GM12878 (cell line): ENCODE measurements around the gene IQGAP2. TPM values are rescaled to one million over a fixed set of nuclear protein-coding genes. Genes with fewer than 3 reads are reported as not detected.

Experiments
- CEBPB ChIP-seq, 2 experiments: fragments of 150-350 bp in 1 of 2; IDR thresholded peaks; 2 replicates each; pipeline ENCODE4 v1.6.1; 2012 to 2014; ENCODE audit warnings: low read depth in 2 of 2, low read length in 2 of 2, borderline replicate concordance in 1 of 2, inconsistent platforms in 1 of 2
- CREB1 ChIP-seq: IDR thresholded peaks from 2 replicates; pipeline ENCODE4 v1.6.1; 2012; ENCODE audit warnings: low read depth, mild to moderate bottlenecking, inconsistent platforms
- IKZF1 ChIP-seq: fragments of 450-650 bp; conservative IDR thresholded peaks from 2 replicates; pipeline ENCODE4 v1.6.1; 2017; ENCODE audit warnings: antibody characterized with exemption, mild to moderate bottlenecking
- MEF2B ChIP-seq: fragments of 450-650 bp; IDR thresholded peaks from 2 replicates; pipeline ENCODE4 v1.6.1; 2018; ENCODE audit warnings: mild to moderate bottlenecking, moderate library complexity; ENCODE audit not compliant: partially characterized antibody, poor library complexity, severe bottlenecking
- MTA2 ChIP-seq: fragments of 450-650 bp; IDR thresholded peaks from 2 replicates; pipeline ENCODE4 v1.6.1; 2016; ENCODE audit warnings: low read depth, mild to moderate bottlenecking, moderate library complexity
- NFYB ChIP-seq: IDR thresholded peaks from 2 replicates; pipeline ENCODE4 v1.6.1; 2011; ENCODE audit warnings: low read depth, mild to moderate bottlenecking, low read length, improper control_type of control experiment, moderate library complexity; ENCODE audit not compliant: insufficient read depth
- PBX3 ChIP-seq: IDR thresholded peaks from 2 replicates; pipeline ENCODE4 v1.6.1; 2011; ENCODE audit warnings: mild to moderate bottlenecking, low read depth, low read length, moderate library complexity; ENCODE audit not compliant: insufficient replicate concordance
- PML ChIP-seq: IDR thresholded peaks from 2 replicates; pipeline ENCODE4 v1.6.1; 2012; ENCODE audit warnings: low read length, inconsistent platforms
- RAD51 ChIP-seq: fragments of 450-650 bp; IDR thresholded peaks from 2 replicates; pipeline ENCODE4 v1.6.1; 2016; ENCODE audit warnings: moderate library complexity, mild to moderate bottlenecking, inconsistent platforms
- SIN3A ChIP-seq: IDR thresholded peaks from 2 replicates; pipeline ENCODE4 v1.6.1; 2012; ENCODE audit warnings: low read depth, low read length, improper control_type of control experiment
- SMAD1 ChIP-seq: fragments of 450-650 bp; IDR thresholded peaks from 2 replicates; pipeline ENCODE4 v1.6.1; 2018; ENCODE audit warnings: mild to moderate bottlenecking, low read depth; ENCODE audit not compliant: partially characterized antibody
- SMAD5 ChIP-seq: IDR thresholded peaks from 2 replicates; pipeline ENCODE4 v1.6.1; 2016; ENCODE audit warnings: antibody characterized with exemption, low read depth
- TCF7 ChIP-seq: IDR thresholded peaks from 2 replicates; pipeline ENCODE4 v1.6.1; 2014; ENCODE audit warnings: antibody characterized with exemption, borderline replicate concordance
- WRNIP1 ChIP-seq: IDR thresholded peaks from 2 replicates; pipeline ENCODE4 v1.6.1; 2011; ENCODE audit warnings: low read depth, low read length, improper control_type of control experiment, borderline replicate concordance
- polyA plus RNA-seq, 11 experiments: library from polyadenylated mRNA; depleted of rRNA in 4 of 11; unstranded in 6 of 11; stranded (reverse) in 5 of 11; fragments of >200 nt; fragmentation: Nextera tagmentation in 4 of 11; fragmentation: Illumina TruSeq in 1 of 11; extraction: Ambion mirVana in 4 of 11; extraction: Trizol in 1 of 11; gene quantifications; 1 replicate in 1 of 11; 2 replicates in 10 of 11; pipeline versions ENCODE4 v1.2.1 to v1.2.3, GENCODE V29; 2011 to 2016; ENCODE audit warnings: inconsistent platforms in 2 of 11, missing spikeins in 2 of 11, low read depth in 1 of 11
- total RNA-seq, 4 experiments: library from RNA; depleted of rRNA in 3 of 4; stranded (reverse); fragments of >200 nt in 3 of 4; fragmentation: Illumina TruSeq in 1 of 4; extraction: Trizol in 1 of 4; gene quantifications; 2 replicates each; pipeline versions ENCODE4 v1.2.1 to v1.2.3, GENCODE V29; 2013 to 2021
- TF ChIP-seq, protein P1 (sequence below): IDR thresholded peaks from 2 replicates; pipeline ENCODE4 v1.6.1; 2012; ENCODE audit warnings: low read depth, low read length, improper control_type of control experiment
- TF ChIP-seq, protein P2 (sequence below): IDR thresholded peaks from 2 replicates; pipeline ENCODE4 v1.6.1; 2012; ENCODE audit warnings: improper control_type of control experiment, low read depth, low read length; ENCODE audit not compliant: insufficient replicate concordance
- TF ChIP-seq, protein P3 (sequence below): IDR thresholded peaks from 2 replicates; pipeline ENCODE4 v1.6.1; 2012; ENCODE audit warnings: low read length, inconsistent platforms

Gene IQGAP2
- total and polyA plus RNA-seq, 10 of the 15 experiments (the other 5 are each of a cell fraction or from before 2014, with no cell fraction given): 14.5 to 41.4 (median 21.8) TPM

DNA sequence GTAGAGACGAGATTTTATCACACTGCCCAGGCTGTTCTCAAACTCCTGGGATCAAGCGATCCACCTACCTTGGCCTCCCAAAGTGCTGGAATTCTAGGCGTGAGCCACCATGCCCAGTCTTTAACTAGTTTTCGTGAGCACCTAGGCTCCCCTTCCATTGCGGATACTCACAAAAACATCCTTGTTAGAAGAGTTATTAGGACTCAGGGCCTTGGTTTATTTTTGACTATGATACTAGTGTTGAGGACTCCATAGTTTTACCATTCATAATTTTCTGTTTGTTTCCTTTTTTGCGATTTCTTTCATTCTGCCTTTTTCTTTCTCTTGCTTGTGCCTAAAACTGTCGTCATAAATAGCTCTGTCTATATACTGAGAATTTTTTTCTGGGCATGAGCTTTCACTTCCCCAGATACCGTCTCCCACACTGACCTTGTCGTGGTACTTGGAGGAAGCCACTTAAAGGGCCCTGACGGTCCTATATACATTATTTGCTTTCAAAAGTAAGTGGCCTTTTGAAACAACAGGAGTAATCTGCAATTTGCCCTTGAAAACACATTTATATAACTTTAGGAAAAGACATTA lies 318.0 kb downstream of the IQGAP2 start (continued):
- TF ChIP-seq TCF7 (no peak), NFYB (no peak), RAD51 (no peak), PML (no peak), CEBPB (IDR thresholded peaks at IDR 0.05; ENCODE audit: borderline replicate concordance in 1 of 2, low read depth in 2 of 2, low read length in 2 of 2) (no peak), IKZF1 (peak; percentile 81), CREB1 (no peak), PBX3 (no peak), MEF2B (peak; percentile 75), MTA2 (peak; percentile 80), SMAD1 (no peak), WRNIP1 (no peak), SMAD5 (no peak), SIN3A (no peak)
- TF ChIP-seq, protein P1, sequence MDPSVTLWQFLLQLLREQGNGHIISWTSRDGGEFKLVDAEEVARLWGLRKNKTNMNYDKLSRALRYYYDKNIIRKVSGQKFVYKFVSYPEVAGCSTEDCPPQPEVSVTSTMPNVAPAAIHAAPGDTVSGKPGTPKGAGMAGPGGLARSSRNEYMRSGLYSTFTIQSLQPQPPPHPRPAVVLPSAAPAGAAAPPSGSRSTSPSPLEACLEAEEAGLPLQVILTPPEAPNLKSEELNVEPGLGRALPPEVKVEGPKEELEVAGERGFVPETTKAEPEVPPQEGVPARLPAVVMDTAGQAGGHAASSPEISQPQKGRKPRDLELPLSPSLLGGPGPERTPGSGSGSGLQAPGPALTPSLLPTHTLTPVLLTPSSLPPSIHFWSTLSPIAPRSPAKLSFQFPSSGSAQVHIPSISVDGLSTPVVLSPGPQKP: no peak
- TF ChIP-seq, protein P2, sequence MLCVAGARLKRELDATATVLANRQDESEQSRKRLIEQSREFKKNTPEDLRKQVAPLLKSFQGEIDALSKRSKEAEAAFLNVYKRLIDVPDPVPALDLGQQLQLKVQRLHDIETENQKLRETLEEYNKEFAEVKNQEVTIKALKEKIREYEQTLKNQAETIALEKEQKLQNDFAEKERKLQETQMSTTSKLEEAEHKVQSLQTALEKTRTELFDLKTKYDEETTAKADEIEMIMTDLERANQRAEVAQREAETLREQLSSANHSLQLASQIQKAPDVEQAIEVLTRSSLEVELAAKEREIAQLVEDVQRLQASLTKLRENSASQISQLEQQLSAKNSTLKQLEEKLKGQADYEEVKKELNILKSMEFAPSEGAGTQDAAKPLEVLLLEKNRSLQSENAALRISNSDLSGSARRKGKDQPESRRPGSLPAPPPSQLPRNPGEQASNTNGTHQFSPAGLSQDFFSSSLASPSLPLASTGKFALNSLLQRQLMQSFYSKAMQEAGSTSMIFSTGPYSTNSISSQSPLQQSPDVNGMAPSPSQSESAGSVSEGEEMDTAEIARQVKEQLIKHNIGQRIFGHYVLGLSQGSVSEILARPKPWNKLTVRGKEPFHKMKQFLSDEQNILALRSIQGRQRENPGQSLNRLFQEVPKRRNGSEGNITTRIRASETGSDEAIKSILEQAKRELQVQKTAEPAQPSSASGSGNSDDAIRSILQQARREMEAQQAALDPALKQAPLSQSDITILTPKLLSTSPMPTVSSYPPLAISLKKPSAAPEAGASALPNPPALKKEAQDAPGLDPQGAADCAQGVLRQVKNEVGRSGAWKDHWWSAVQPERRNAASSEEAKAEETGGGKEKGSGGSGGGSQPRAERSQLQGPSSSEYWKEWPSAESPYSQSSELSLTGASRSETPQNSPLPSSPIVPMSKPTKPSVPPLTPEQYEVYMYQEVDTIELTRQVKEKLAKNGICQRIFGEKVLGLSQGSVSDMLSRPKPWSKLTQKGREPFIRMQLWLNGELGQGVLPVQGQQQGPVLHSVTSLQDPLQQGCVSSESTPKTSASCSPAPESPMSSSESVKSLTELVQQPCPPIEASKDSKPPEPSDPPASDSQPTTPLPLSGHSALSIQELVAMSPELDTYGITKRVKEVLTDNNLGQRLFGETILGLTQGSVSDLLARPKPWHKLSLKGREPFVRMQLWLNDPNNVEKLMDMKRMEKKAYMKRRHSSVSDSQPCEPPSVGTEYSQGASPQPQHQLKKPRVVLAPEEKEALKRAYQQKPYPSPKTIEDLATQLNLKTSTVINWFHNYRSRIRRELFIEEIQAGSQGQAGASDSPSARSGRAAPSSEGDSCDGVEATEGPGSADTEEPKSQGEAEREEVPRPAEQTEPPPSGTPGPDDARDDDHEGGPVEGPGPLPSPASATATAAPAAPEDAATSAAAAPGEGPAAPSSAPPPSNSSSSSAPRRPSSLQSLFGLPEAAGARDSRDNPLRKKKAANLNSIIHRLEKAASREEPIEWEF: no peak
- TF ChIP-seq, protein P3, sequence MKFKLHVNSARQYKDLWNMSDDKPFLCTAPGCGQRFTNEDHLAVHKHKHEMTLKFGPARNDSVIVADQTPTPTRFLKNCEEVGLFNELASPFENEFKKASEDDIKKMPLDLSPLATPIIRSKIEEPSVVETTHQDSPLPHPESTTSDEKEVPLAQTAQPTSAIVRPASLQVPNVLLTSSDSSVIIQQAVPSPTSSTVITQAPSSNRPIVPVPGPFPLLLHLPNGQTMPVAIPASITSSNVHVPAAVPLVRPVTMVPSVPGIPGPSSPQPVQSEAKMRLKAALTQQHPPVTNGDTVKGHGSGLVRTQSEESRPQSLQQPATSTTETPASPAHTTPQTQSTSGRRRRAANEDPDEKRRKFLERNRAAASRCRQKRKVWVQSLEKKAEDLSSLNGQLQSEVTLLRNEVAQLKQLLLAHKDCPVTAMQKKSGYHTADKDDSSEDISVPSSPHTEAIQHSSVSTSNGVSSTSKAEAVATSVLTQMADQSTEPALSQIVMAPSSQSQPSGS: peak; percentile 67
